Right atrium auricular region (tissue), 2 donors: ENCODE data around the gene EYA2. TPM values are rescaled to one million over a fixed set of nuclear protein-coding genes. Genes with fewer than 3 reads are reported as not detected.

ENCODE experiments used
- DNase-seq: peaks from one replicate; pipeline ENCODE4 v3.0.0-alpha.2; 2019; ENCODE audit warnings: low spot score
- H3K27ac ChIP-seq, 2 donors: fragments of 200-600 bp; sonication (generic); 1 replicate in 1 of 2; 2 replicates in 1 of 2; pipeline ENCODE4 v1.5.1; 2016 to 2019
- H3K27me3 ChIP-seq, 2 donors: fragments of 200-600 bp; sonication (generic); one replicate each; pipeline versions ENCODE4 v1.5.1 to v1.6.0; 2017 to 2019
- H3K36me3 ChIP-seq: fragments of 200-600 bp; sonication (generic); one replicate; pipeline ENCODE4 v1.5.1; 2016
- H3K4me1 ChIP-seq, 2 donors: fragments of 200-600 bp; sonication (generic); one replicate each; pipeline versions ENCODE4 v1.5.1 to v1.6.0; 2017 to 2019
- H3K4me3 ChIP-seq, 2 donors: fragments of 200-600 bp; sonication (generic); 1 replicate in 1 of 2; 2 replicates in 1 of 2; pipeline ENCODE4 v1.5.1; 2017 to 2019; ENCODE audit warnings: mild to moderate bottlenecking in 1 of 2, moderate library complexity in 1 of 2
- H3K9me3 ChIP-seq, 2 donors: fragments of 200-600 bp; sonication (generic); one replicate each; pipeline ENCODE4 v1.5.1; 2019
- total RNA-seq, 2 donors: library from RNA; depleted of rRNA; stranded (reverse); fragments of >200 nt; gene quantifications; one replicate each; pipeline ENCODE4 v1.1.0, GENCODE V29; 2016
- TF ChIP-seq, protein P1 (sequence below), 2 donors: fragments of 200-600 bp; sonication (generic); IDR thresholded peaks; one replicate each; pipeline ENCODE4 v1.5.1; 2019; ENCODE audit warnings: antibody characterized with exemption in 2 of 2

The EYA2 gene
- total RNA-seq, 2 donors from 2014 or later = 0.30 to 2.6 TPM

DNA sequence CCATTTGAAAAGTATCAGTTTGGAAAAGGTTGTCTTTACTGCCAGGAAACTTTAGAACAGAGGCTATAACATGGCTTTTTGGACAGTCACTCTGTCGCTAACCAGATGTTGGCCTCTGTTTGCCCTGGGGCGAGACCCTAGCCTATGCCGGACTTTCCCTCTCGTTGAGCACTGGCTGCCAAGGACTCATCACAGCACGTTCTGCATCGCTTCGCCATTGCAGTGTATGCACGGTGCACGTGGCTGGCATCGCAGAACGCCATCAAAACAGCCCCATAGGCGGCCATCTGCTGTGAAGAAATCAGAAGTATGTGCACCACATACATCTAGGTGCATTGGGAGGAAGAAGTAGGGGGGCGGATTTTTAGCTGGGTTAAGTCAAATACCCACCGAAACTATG, 156.4 kb downstream of the EYA2 start:
- Histone ChIP-seq H3K4me3 (no peak overlapping the region), H3K9me3 (no peaks in the 10 kb centered on the region), H3K27me3 (no peaks in the 10 kb centered on the region), H3K27ac (no peak overlapping the region), H3K4me1 (no peaks in the 10 kb centered on the region), H3K36me3 (no peaks in the 10 kb centered on the region)
- no peak for DNase-seq
- TF ChIP-seq, protein P1, sequence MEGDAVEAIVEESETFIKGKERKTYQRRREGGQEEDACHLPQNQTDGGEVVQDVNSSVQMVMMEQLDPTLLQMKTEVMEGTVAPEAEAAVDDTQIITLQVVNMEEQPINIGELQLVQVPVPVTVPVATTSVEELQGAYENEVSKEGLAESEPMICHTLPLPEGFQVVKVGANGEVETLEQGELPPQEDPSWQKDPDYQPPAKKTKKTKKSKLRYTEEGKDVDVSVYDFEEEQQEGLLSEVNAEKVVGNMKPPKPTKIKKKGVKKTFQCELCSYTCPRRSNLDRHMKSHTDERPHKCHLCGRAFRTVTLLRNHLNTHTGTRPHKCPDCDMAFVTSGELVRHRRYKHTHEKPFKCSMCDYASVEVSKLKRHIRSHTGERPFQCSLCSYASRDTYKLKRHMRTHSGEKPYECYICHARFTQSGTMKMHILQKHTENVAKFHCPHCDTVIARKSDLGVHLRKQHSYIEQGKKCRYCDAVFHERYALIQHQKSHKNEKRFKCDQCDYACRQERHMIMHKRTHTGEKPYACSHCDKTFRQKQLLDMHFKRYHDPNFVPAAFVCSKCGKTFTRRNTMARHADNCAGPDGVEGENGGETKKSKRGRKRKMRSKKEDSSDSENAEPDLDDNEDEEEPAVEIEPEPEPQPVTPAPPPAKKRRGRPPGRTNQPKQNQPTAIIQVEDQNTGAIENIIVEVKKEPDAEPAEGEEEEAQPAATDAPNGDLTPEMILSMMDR (IDR thresholded peaks at IDR 0.05) = no peak

DNA sequence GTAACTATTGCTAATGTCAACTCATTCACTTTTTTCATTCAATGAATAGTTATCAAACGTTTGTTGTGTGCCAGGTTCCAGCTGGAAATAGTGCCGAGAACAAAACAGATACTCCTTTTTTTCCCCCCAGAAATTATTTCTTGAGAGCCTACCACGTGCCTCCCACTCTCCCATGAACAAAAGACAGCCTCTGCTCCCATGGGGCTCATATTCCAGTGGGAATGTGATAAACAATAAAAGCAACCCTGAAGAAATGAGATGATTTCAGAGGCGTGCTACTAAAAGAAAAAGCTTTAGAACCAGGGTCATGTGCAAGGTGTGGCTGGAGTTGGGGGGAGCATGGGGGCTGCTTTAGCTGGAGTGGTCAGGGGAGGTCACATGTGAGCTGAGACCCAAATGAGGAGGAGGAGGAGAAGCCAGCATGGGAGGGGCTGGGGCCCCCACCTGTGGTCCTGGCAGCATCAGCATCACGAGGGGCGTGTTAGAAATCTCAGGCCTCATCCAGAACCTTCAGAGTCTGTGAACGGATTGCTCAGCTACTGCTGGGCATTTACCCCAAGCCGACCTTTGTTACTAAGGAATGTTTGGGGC, 157.4 kb downstream of the EYA2 start:
- Histone ChIP-seq H3K4me3 (no peak overlapping the region), H3K4me1 (no peaks in the 10 kb centered on the region), H3K36me3 (no peaks in the 10 kb centered on the region), H3K27ac (no peak overlapping the region), H3K27me3 (no peaks in the 10 kb centered on the region), H3K9me3 (no peaks in the 10 kb centered on the region)
- DNase-seq = no peak
- TF ChIP-seq, protein P1 (IDR thresholded peaks at IDR 0.05) = no peak

DNA sequence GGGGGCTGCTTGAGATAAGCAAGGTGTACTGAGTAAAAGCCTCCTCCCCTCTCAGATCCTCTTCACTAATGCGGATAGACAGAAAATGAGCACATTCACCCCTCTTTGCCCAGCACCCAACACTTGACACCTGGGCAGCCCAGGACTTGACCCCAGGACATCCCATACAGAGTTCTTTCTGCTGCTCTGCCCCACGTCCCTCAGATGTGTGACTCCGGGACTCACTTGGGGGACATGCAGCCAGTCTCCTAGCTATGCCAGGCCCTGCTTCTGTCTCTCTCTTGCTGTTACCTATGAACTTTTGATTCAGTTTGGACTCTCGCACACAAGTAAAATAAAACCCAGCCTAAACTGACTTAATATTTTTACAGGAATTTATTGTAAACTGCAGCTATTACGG, 159.9 kb downstream of the EYA2 start:
- TF ChIP-seq, protein P1 (IDR thresholded peaks at IDR 0.05) = no peak
- no peaks in the 10 kb centered on the region for H3K9me3 ChIP-seq
- H3K36me3 ChIP-seq = no peaks in the 10 kb centered on the region
- no peak overlapping the region for H3K27ac ChIP-seq
- no peak for DNase-seq
- no peaks in the 10 kb centered on the region for H3K4me1 ChIP-seq
- H3K27me3 ChIP-seq = no peaks in the 10 kb centered on the region
- H3K4me3 ChIP-seq = no peak overlapping the region

DNA sequence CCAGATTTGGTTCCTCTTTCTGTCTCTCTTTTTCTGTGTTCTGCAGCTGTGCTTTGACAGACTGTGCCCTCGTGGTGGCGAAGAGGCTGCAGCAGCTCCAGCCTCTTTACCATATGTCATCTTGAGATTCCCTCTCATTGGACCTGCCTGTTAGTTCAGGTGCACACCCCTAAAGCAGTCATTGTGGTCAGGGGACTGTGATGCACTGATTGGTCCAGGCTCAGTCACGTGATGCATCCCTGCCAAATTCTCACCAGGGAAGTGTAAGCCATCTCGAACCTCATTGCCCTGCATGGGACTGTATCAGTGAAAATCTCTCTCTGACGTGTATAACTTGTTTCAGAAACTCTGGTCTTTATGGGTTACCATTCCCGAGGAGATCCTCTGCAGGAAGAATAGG, 160.3 kb downstream of the EYA2 start:
- no peak for DNase-seq
- no peak overlapping the region for H3K27ac ChIP-seq
- TF ChIP-seq, protein P1 (IDR thresholded peaks at IDR 0.05) = no peak
- no peaks in the 10 kb centered on the region for H3K27me3 ChIP-seq
- H3K4me1 ChIP-seq = no peaks in the 10 kb centered on the region
- H3K4me3 ChIP-seq = no peak overlapping the region
- no peaks in the 10 kb centered on the region for H3K36me3 ChIP-seq
- no peaks in the 10 kb centered on the region for H3K9me3 ChIP-seq

DNA sequence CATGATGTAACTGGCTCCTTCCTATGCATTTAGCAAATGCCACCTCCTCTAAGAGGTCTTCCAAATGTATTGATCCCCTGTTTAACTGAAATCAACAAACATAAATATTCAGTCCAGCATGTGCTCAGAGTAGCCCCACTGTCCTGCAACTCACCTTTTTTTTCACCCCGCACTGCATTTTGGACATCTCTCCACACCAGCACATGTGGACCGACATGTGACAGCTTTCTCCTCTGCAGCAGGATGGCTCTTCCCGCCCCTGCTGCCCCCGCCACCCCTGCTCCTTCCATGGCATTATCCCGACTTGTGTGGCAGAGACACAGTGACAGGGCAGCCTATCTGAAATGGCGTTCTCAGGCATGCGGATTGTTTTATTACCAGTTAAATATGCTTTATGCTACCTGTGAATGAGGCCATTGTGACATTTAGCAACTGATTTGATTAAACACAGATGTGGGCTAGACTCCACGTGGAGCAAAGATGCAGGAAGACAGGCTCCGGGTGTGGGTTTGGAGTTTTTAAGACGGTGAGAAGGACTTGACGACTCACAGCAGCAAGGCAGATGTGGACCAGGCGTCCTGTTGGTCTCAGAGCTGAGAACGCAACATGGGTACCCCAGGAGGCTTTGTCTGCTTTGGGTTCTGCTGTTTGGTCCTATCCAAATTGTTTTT, 161.2 kb downstream of the EYA2 start:
- no peak for DNase-seq

More for the DNA sequence above, 161.2 kb downstream of the EYA2 start:
- H3K4me3 ChIP-seq = no peak overlapping the region
- H3K36me3 ChIP-seq = no peaks in the 10 kb centered on the region
- TF ChIP-seq, protein P1 (IDR thresholded peaks at IDR 0.05) = no peak
- no peaks in the 10 kb centered on the region for H3K27me3 ChIP-seq
- H3K4me1 ChIP-seq = no peaks in the 10 kb centered on the region
- no peaks in the 10 kb centered on the region for H3K9me3 ChIP-seq
- H3K27ac ChIP-seq = no peak overlapping the region
